ENCODE measurements around the gene CCDC126. TPM values are rescaled to one million over a fixed set of nuclear protein-coding genes. Genes with fewer than 3 reads are reported as not detected.

Gene CCDC126
- polyA plus RNA-seq, 3 donors, result 3.5 to 20.1 (median 17.4) TPM

DNA sequence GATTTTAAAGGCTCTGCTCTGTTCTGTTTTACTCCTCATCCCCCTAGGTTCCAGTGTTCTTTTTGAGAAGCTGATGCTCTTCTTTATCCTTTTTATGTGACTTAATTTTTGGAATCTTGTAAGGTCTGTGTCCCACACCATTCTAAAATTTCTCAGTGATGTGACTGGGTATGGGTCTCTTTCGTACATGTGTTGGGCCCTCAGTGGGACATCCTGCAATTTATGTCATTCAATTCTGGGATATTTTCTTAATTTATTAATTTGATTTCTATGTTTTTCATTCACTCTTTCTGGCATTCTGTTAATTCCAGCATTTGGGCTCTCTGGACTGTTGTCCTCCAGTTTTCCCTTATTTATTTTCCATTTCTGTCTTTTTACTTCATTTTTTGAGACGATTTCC lies 19.4 kb downstream of the CCDC126 start:
- no peak overlapping the region for H3K27ac ChIP-seq (ENCODE audit: low read depth in 1 of 2, low read length in 2 of 2)
- no peak overlapping the region for H3K9ac ChIP-seq (ENCODE audit: insufficient read depth, low read length, poor library complexity, severe bottlenecking)
- H3K4me3 Mint-ChIP-seq, result no peak overlapping the region
- H2AFZ ChIP-seq (ENCODE audit: insufficient read depth, low read depth, low read length, poor library complexity, severe bottlenecking), result no peak overlapping the region
- H3K4me2 ChIP-seq (replicated peaks; ENCODE audit: extremely low read depth, low read length, poor library complexity, severe bottlenecking), result no peak overlapping the region
- DNase-seq, result no peak
- H3K36me3 ChIP-seq (replicated peaks in 1 of 2; ENCODE audit: control insufficient read depth in 1 of 2, insufficient read depth in 2 of 2, low read length in 2 of 2), result peaks cover 12 to 47% of the 10 kb centered on the region in 2 donors
- H3K27ac Mint-ChIP-seq, result no peak overlapping the region
- no peak overlapping the region for H3K4me3 ChIP-seq (replicated peaks in 1 of 3; ENCODE audit: low read depth in 2 of 3, low read length in 3 of 3)
- TF ChIP-seq, protein P1, sequence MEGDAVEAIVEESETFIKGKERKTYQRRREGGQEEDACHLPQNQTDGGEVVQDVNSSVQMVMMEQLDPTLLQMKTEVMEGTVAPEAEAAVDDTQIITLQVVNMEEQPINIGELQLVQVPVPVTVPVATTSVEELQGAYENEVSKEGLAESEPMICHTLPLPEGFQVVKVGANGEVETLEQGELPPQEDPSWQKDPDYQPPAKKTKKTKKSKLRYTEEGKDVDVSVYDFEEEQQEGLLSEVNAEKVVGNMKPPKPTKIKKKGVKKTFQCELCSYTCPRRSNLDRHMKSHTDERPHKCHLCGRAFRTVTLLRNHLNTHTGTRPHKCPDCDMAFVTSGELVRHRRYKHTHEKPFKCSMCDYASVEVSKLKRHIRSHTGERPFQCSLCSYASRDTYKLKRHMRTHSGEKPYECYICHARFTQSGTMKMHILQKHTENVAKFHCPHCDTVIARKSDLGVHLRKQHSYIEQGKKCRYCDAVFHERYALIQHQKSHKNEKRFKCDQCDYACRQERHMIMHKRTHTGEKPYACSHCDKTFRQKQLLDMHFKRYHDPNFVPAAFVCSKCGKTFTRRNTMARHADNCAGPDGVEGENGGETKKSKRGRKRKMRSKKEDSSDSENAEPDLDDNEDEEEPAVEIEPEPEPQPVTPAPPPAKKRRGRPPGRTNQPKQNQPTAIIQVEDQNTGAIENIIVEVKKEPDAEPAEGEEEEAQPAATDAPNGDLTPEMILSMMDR (IDR thresholded peaks at IDR 0.05), result no peak
- peaks cover 0 to 4% (median 3%) of the 10 kb centered on the region in 3 donors for H3K27me3 Mint-ChIP-seq (ENCODE audit: low read depth in 3 of 3)
- H4K20me1 ChIP-seq (ENCODE audit: insufficient read depth, low read length), result no peaks in the 10 kb centered on the region
- H3K36me3 Mint-ChIP-seq, result peaks cover 44 to 57% of the 10 kb centered on the region in 2 donors
- H3K79me2 ChIP-seq (ENCODE audit: insufficient read depth, low read length), result no peaks in the 10 kb centered on the region
- WGBS (ENCODE audit: insufficient coverage), result no CpG with 5 or more reads among the region's 2 CpGs
- H3K27me3 ChIP-seq (ENCODE audit: control insufficient read depth in 2 of 2, insufficient read depth in 2 of 2, low read length in 2 of 2), result no peaks in the 10 kb centered on the region
- intact Hi-C loops (cut with micrococcal nuclease), result no loop called here
- H3K4me1 ChIP-seq (ENCODE audit: control insufficient read depth in 1 of 2, insufficient read depth in 2 of 2, low read length in 2 of 2), result no peaks in the 10 kb centered on the region
- no peaks in the 10 kb centered on the region for H3K4me1 Mint-ChIP-seq
- H3K9me3 ChIP-seq (replicated peaks in 1 of 2; ENCODE audit: control insufficient read depth in 1 of 2, insufficient read depth in 1 of 2, low read length in 2 of 2), result peaks cover 32 to 35% of the 10 kb centered on the region in 2 donors
- peaks cover 29 to 50% (median 35%) of the 10 kb centered on the region in 7 donors for H3K9me3 Mint-ChIP-seq

DNA sequence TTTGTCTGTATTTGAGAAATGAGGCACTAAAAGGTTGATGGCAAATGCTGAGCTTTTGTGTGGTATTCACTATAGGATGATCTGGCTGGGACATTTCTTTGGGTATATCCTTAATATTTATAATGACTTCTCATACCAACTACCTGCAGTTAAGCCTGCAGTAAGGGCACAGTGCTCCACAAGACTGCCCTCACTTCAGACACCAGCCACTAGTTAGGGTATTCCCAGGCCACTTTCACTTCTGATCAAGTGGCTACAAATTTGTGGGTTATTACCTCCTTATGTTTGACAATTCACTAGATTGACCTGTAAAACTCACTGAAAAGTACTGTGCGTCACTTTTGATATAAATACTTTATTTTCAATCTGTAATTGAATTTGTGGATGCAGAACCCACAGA lies 20.3 kb downstream of the CCDC126 start:
- peaks cover 22 to 43% (median 33%) of the 10 kb centered on the region in 7 donors for H3K9me3 Mint-ChIP-seq
- no peaks in the 10 kb centered on the region for H3K27me3 ChIP-seq (ENCODE audit: control insufficient read depth in 2 of 2, insufficient read depth in 2 of 2, low read length in 2 of 2)
- no peak overlapping the region for H3K27ac ChIP-seq (ENCODE audit: low read depth in 1 of 2, low read length in 2 of 2)
- H3K27me3 Mint-ChIP-seq (ENCODE audit: low read depth in 3 of 3), result peaks cover 0 to 4% (median 3%) of the 10 kb centered on the region in 3 donors
- no peaks in the 10 kb centered on the region for H3K79me2 ChIP-seq (ENCODE audit: insufficient read depth, low read length)
- H3K4me2 ChIP-seq (replicated peaks; ENCODE audit: extremely low read depth, low read length, poor library complexity, severe bottlenecking), result no peak overlapping the region
- intact Hi-C loops (cut with micrococcal nuclease), result no loop called here
- H3K4me1 ChIP-seq (ENCODE audit: control insufficient read depth in 1 of 2, insufficient read depth in 2 of 2, low read length in 2 of 2), result no peaks in the 10 kb centered on the region
- no peak overlapping the region for H3K4me3 Mint-ChIP-seq
- peaks cover 28 to 32% of the 10 kb centered on the region in 2 donors for H3K9me3 ChIP-seq (replicated peaks in 1 of 2; ENCODE audit: control insufficient read depth in 1 of 2, insufficient read depth in 1 of 2, low read length in 2 of 2)
- TF ChIP-seq, protein P1 (IDR thresholded peaks at IDR 0.05), result no peak
- no peak for DNase-seq
- no peak overlapping the region for H3K9ac ChIP-seq (ENCODE audit: insufficient read depth, low read length, poor library complexity, severe bottlenecking)
- H3K4me3 ChIP-seq (replicated peaks in 1 of 3; ENCODE audit: low read depth in 2 of 3, low read length in 3 of 3), result no peak overlapping the region
- H3K4me1 Mint-ChIP-seq, result peaks cover 6% of the 10 kb centered on the region
- peaks cover 5 to 38% of the 10 kb centered on the region in 2 donors for H3K36me3 ChIP-seq (replicated peaks in 1 of 2; ENCODE audit: control insufficient read depth in 1 of 2, insufficient read depth in 2 of 2, low read length in 2 of 2)
- no peak overlapping the region for H3K27ac Mint-ChIP-seq
- WGBS (ENCODE audit: insufficient coverage), result no CpG with 5 or more reads among the region's 1 CpG
- peaks cover 43 to 52% of the 10 kb centered on the region in 2 donors for H3K36me3 Mint-ChIP-seq
- H2AFZ ChIP-seq (ENCODE audit: insufficient read depth, low read depth, low read length, poor library complexity, severe bottlenecking), result no peak overlapping the region
- H4K20me1 ChIP-seq (ENCODE audit: insufficient read depth, low read length), result no peaks in the 10 kb centered on the region
